Kidney (tissue), 14 donors: ENCODE data around the gene CARD14. TPM values are rescaled to one million over a fixed set of nuclear protein-coding genes. Genes with fewer than 3 reads are reported as not detected.

Experiments
- DNase-seq, 5 donors: peaks; one replicate each; pipeline ENCODE4 v3.0.0-alpha.2; 2013 to 2020
- FAIRE-seq: peaks from 2 replicates; lab custom pipeline; 2012; peaks lifted over from hg19 to GRCh38; lab: Jason Lieb, UNC
- H3K27ac ChIP-seq, 2 donors: one replicate each; pipeline ENCODE4 v1.7.0; 2013; ENCODE audit warnings: low read depth in 2 of 2, low read length in 2 of 2, inconsistent platforms in 1 of 2
- H3K27me3 ChIP-seq: one replicate; pipeline ENCODE4 v1.7.1; 2013; ENCODE audit warnings: low read length, inconsistent platforms; ENCODE audit not compliant: control insufficient read depth, insufficient read depth
- H3K36me3 ChIP-seq, 3 donors: one replicate each; pipeline versions ENCODE4 v1.7.0 to v1.7.1; 2013; ENCODE audit warnings: low read length in 3 of 3, control low read depth in 1 of 3, inconsistent platforms in 1 of 3; ENCODE audit not compliant: insufficient read depth in 3 of 3, control insufficient read depth in 2 of 3
- H3K4me1 ChIP-seq, 3 donors: one replicate each; pipeline versions ENCODE4 v1.7.0 to v1.7.1; 2013; ENCODE audit warnings: low read length in 3 of 3, inconsistent platforms in 1 of 3, low read depth in 1 of 3; ENCODE audit not compliant: control insufficient read depth in 2 of 3, insufficient read depth in 2 of 3
- H3K4me3 ChIP-seq, 3 donors: one replicate each; pipeline versions ENCODE4 v1.7.0 to v1.8.1; 2013; ENCODE audit warnings: low read length in 3 of 3, control low read depth in 1 of 3, inconsistent platforms in 1 of 3
- H3K9ac ChIP-seq, 3 donors: one replicate each; pipeline versions ENCODE4 v1.7.0 to v1.7.1; 2013; ENCODE audit warnings: low read length in 3 of 3, control low read depth in 1 of 3, inconsistent platforms in 1 of 3
- H3K9me3 ChIP-seq, 3 donors: one replicate each; pipeline versions ENCODE4 v1.7.0 to v1.7.1; 2013; ENCODE audit warnings: low read length in 3 of 3, control low read depth in 1 of 3, inconsistent platforms in 1 of 3; ENCODE audit not compliant: control insufficient read depth in 2 of 3, insufficient read depth in 1 of 3
- intact Hi-C: fragments of 100-400 bp; cut with DNase I; formaldehyde crosslinking; loops from one replicate; pipeline ENCODE4 v1.11.1; 2022
- polyA plus RNA-seq: library from polyadenylated mRNA; stranded (reverse); fragments of 350-450 nt; fragmentation: Illumina TruSeq; extraction: RNeasy Lipid Tissue Mini Kit (QIAGEN cat#74804); gene quantifications from one replicate; pipeline ENCODE4 v1.2.3, GENCODE V29; 2014; ENCODE audit warnings: low read depth, low replicate concordance; ENCODE audit not compliant: insufficient read depth
- total RNA-seq: library from RNA; stranded (reverse); fragmentation: NEBNext Ultra II Directional; extraction: Animal tissue kit (Norgen Biotek cat#: 25700); gene quantifications from one replicate; pipeline ENCODE4 v1.2.1, GENCODE V29; 2021
- TF ChIP-seq, protein P1 (sequence below): IDR thresholded peaks from 3 replicates; pipeline ENCODE4 v1.5.1; 2012; ENCODE audit warnings: mild to moderate bottlenecking, moderate library complexity, borderline replicate concordance; ENCODE audit not compliant: insufficient read depth; ENCODE audit errors: extremely low read depth
- donor health status: control.
- donor health status: control.
- donor health status: control.
- donor health status: control.
- donor health status: control.
- donor health status: DM: yes; HTN: yes; CAD: no.
- donor health status: Normal renal cell carcinoma (clear cell type).

Gene CARD14
- total and polyA plus RNA-seq, 2 donors from 2014 or later: 0.17 to 1.7 TPM

DNA sequence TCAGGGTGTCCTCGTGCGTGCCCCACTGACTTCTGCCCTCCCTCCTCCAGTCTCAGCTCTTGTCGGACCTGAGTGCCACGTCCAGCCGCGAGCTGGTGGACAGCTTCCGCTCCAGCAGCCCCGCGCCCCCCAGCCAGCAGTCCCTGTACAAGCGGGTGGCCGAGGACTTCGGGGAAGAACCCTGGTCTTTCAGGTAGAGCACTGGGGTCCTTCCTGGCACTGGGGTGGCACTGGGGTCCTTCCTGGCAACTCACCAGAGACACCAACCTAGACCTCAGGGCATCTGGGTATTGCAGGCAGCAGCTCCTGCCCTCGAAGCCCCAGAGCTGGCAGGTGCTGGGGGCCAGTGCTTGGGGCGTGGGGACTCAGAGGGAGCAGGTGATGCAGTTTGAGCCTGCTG lies 25.3 kb downstream of the CARD14 start:
- Histone ChIP-seq H3K4me3 (no peak overlapping the region), H3K27ac (no peak overlapping the region), H3K9me3 (no peaks in the 10 kb centered on the region), H3K4me1 (peaks cover 0 to 5% (median 0%) of the 10 kb centered on the region in 3 donors), H3K36me3 (no peaks in the 10 kb centered on the region), H3K9ac (no peak overlapping the region), H3K27me3 (no peaks in the 10 kb centered on the region)
- intact Hi-C loops: no loop called here
- TF ChIP-seq, protein P1, sequence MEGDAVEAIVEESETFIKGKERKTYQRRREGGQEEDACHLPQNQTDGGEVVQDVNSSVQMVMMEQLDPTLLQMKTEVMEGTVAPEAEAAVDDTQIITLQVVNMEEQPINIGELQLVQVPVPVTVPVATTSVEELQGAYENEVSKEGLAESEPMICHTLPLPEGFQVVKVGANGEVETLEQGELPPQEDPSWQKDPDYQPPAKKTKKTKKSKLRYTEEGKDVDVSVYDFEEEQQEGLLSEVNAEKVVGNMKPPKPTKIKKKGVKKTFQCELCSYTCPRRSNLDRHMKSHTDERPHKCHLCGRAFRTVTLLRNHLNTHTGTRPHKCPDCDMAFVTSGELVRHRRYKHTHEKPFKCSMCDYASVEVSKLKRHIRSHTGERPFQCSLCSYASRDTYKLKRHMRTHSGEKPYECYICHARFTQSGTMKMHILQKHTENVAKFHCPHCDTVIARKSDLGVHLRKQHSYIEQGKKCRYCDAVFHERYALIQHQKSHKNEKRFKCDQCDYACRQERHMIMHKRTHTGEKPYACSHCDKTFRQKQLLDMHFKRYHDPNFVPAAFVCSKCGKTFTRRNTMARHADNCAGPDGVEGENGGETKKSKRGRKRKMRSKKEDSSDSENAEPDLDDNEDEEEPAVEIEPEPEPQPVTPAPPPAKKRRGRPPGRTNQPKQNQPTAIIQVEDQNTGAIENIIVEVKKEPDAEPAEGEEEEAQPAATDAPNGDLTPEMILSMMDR: no peak
- no peak for FAIRE-seq
- no peak for DNase-seq

DNA sequence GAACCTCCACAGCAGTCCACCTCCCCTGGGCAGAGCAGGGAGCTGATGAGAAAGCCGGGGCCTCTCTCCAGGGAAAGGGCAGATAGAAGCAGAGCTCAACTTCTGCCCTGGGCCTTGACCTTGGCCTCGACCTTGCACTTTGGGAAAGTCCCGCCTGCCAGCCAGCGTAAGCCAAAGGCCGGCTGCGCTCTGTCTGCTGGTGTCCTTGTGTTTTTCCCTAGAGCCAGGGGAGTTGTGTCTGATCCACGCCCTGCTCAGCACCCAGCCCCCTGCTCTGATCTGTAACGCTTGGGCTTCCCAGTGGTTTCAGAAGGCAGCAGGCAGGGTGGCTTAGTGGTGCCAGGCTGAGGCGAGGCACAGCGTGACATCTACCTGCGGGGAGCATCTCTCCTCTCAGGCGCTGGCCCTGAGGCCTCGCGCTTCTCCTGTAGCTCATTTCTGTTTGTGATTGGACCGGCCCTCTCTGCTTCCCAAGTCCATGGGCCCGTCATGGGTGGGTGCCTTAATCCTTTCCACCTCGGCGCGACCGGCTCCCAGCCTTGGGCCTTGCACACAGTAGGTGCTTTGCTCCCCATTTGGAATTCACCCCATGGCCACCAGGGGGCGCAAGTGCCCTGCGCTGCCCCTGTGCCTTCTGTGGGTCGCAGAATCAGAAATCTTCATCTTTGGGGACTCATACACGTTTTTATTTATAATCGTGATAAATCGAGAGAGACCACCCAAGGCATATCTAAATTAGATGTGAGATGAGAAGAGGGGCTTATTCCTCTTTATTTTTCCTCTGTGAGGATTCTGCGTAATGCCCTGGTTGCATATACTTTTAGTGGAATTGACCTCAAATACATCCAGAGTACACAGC lies 26.1 kb downstream of the CARD14 start:
- TF ChIP-seq, protein P1: peak; percentile 59
- Histone ChIP-seq H3K9ac (no peak overlapping the region), H3K36me3 (no peaks in the 10 kb centered on the region), H3K4me1 (peaks cover 0 to 5% (median 0%) of the 10 kb centered on the region in 3 donors), H3K4me3 (no peak overlapping the region), H3K27ac (no peak overlapping the region), H3K27me3 (no peaks in the 10 kb centered on the region), H3K9me3 (no peaks in the 10 kb centered on the region)
- FAIRE-seq (no peak), DNase-seq (peak in 1 of 5 donors; percentile 71)
- intact Hi-C loops: no loop called here

DNA sequence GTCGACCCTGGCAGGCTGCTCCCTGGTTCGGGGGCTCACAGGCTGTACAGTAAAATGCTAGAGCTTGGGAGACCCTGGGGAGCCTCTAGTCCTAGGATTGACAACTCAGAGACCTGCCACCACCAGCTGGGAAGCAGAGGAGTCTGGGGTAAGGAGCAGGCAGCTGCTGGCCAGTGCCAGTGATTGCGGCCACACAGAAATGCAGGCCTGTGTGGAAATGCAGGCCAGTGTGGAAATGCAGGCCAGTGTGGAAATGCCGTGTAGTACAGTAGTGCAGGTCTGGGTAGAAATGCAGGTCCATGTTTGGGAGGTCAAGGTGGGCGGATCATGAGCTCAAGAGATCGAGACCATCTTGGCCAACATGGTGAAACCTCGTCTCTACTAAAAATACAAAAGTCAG lies 26.8 kb downstream of the CARD14 start:
- TF ChIP-seq, protein P1: no peak
- intact Hi-C loops: no loop called here
- Histone ChIP-seq H3K4me3 (no peak overlapping the region), H3K9ac (no peak overlapping the region), H3K9me3 (no peaks in the 10 kb centered on the region), H3K27me3 (no peaks in the 10 kb centered on the region), H3K36me3 (no peaks in the 10 kb centered on the region), H3K4me1 (peaks cover 0 to under 1% (median 0%) of the 10 kb centered on the region in 3 donors), H3K27ac (no peak overlapping the region)
- FAIRE-seq (no peak), DNase-seq (no peak)
